Posterior cingulate gyrus (tissue), 11 donors: ENCODE measurements around the gene POC5.
"Not testable (repeated sequence)": the region's sequence is repeated elsewhere in the genome, so short reads cannot be mapped to it uniquely, and the experiment has no call there.

Experiments used
- DNase-seq, 10 donors: peaks; one replicate each; pipeline versions ENCODE4 v3.0.0 to v3.0.0-alpha.2; 2020 to 2021; ENCODE audit warnings: mixed read lengths in 3 of 10
- intact Hi-C: fragments of 100-400 bp; cut with DNase I; formaldehyde crosslinking; loops from one replicate; pipeline ENCODE4 v1.15.1; 2023

POC5 gene

GRCh38 chr5:75717082-75717922 is at the start of gene POC5:
Gene POC5 (minus strand): TSS chr5:75717437. CDS start chr5:75712937, 4,500 bp downstream.
- peak; percentile 89 to 99 (median 95) for DNase-seq
- intact Hi-C loops: no loop called here

GRCh38 chr5:75758116-75758515 is 40.9 kb upstream of the POC5 start:
- intact Hi-C loops: no loop called here
- DNase-seq: no peak

GRCh38 chr5:75756981-75757380 is 39.7 kb upstream of the POC5 start:
- intact Hi-C loops: no loop called here
- DNase-seq: peak in 1 of 10 donors; percentile 15

- DNase-seq: no peak
- intact Hi-C loops: no loop called here
Measured at GRCh38 chr5:75756211-75756610, 39.0 kb upstream of the POC5 start.

- DNase-seq: no peak
- intact Hi-C loops: no loop called here
Measured at GRCh38 chr5:75753182-75753581, 35.9 kb upstream of the POC5 start.

- intact Hi-C loops: no loop called here
- DNase-seq: no peak
Measured at GRCh38 chr5:75744355-75744754, 27.1 kb upstream of the POC5 start.

GRCh38 chr5:75736273-75736672 is 19.0 kb upstream of the POC5 start:
- no peak for DNase-seq
- intact Hi-C loops: loop anchor here (5.0 kb wide), 1 partner anchor 521 kb away; no protein-coding TSS in a partner anchor

GRCh38 chr5:75734913-75735789 is 17.9 kb upstream of the POC5 start:
- intact Hi-C loops: loop anchor here (5.0 kb wide), 1 partner anchor 522 kb away; no protein-coding TSS in a partner anchor
- DNase-seq: peak in 6 of 10 donors; percentile 53 to 95 (median 55)

- DNase-seq: no peak
- intact Hi-C loops: no loop called here
Measured at GRCh38 chr5:75733767-75734166, 16.5 kb upstream of the POC5 start.

- intact Hi-C loops, DNase-seq: not testable (repeated sequence)
Measured at GRCh38 chr5:75731515-75731914, 14.3 kb upstream of the POC5 start.

- no peak for DNase-seq
- intact Hi-C loops: no loop called here
Measured at GRCh38 chr5:75729321-75729720, 12.1 kb upstream of the POC5 start.

GRCh38 chr5:75727931-75728330 is 10.7 kb upstream of the POC5 start:
- intact Hi-C loops: no loop called here
- DNase-seq: no peak

GRCh38 chr5:75726224-75726623 is 9.0 kb upstream of the POC5 start:
- DNase-seq, intact Hi-C loops: not testable (repeated sequence)

- intact Hi-C loops: no loop called here
- DNase-seq: no peak
Measured at GRCh38 chr5:75723378-75723777, 6.1 kb upstream of the POC5 start.

- intact Hi-C loops: no loop called here
- no peak for DNase-seq
Measured at GRCh38 chr5:75721573-75721972, 4.3 kb upstream of the POC5 start.

- intact Hi-C loops: no loop called here
- DNase-seq: no peak
Measured at GRCh38 chr5:75720882-75721281, 3.6 kb upstream of the POC5 start.

- intact Hi-C loops: no loop called here
- DNase-seq: peak in 1 of 10 donors; percentile 51
Measured at GRCh38 chr5:75716715-75717081, 539 bp downstream of the POC5 start.

- DNase-seq: no peak
- intact Hi-C loops: no loop called here
Measured at GRCh38 chr5:75712091-75712490, 5.1 kb downstream of the POC5 start.

GRCh38 chr5:75711151-75711550 is 6.1 kb downstream of the POC5 start:
- DNase-seq: no peak
- intact Hi-C loops: no loop called here

GRCh38 chr5:75710637-75711036 is 6.6 kb downstream of the POC5 start:
- intact Hi-C loops: no loop called here
- DNase-seq: no peak

GRCh38 chr5:75707911-75708509 is 9.2 kb downstream of the POC5 start:
- intact Hi-C loops: no loop called here

More at GRCh38 chr5:75707911-75708509, 9.2 kb downstream of the POC5 start:
- DNase-seq: no peak
